Measurements from ENCODE around the gene CTNNA1. TPM values are rescaled to one million over a fixed set of nuclear protein-coding genes. Genes with fewer than 3 reads are reported as not detected.

CTNNA1 gene
- total RNA-seq, 6 experiments from 2014 or later: 101 to 192 (median 123) TPM

GRCh38 chr5:138966236-138966985 is 213.2 kb downstream of the CTNNA1 start:
- intact Hi-C loops (cut with DNase I): no loop called here
- DNase-seq (no peak), ATAC-seq (no peak)
- no peaks in the 10 kb centered on the region for H3K27me3 ChIP-seq
- TF ChIP-seq CTCF (IDR thresholded peaks at IDR 0.05) (no peak), POLR2A (IDR thresholded peaks at IDR 0.05) (no peak)
- no peak overlapping the region for H3K4me3 ChIP-seq
- H3K9me3 ChIP-seq: no peaks in the 10 kb centered on the region
- WGBS (ENCODE audit: insufficient coverage, low coverage, low lambda C conversion rate, missing lambda C conversion rate): 93% methylated on average over 7 of the region's 10 CpGs
- H3K27ac ChIP-seq: no peak overlapping the region
- H3K36me3 ChIP-seq: no peaks in the 10 kb centered on the region
- no peaks in the 10 kb centered on the region for H3K4me1 ChIP-seq

GRCh38 chr5:138967791-138968448 is 214.7 kb downstream of the CTNNA1 start:
- DNase-seq: no peak

GRCh38 chr5:138968601-138969000 is 215.4 kb downstream of the CTNNA1 start:
- Histone ChIP-seq H3K4me1 (no peaks in the 10 kb centered on the region), H3K27ac (no peak overlapping the region), H3K27me3 (no peaks in the 10 kb centered on the region), H3K9me3 (no peaks in the 10 kb centered on the region), H3K4me3 (no peak overlapping the region), H3K36me3 (no peaks in the 10 kb centered on the region)
- 60% methylated on average over 1 of the region's 4 CpGs for WGBS (ENCODE audit: insufficient coverage, low coverage, low lambda C conversion rate, missing lambda C conversion rate)
- ATAC-seq (no peak), DNase-seq (no peak)
- intact Hi-C loops (cut with DNase I): no loop called here
- no peak for TF ChIP-seq CTCF (IDR thresholded peaks at IDR 0.05)
- no peak for TF ChIP-seq POLR2A (IDR thresholded peaks at IDR 0.05)

More at GRCh38 chr5:138967791-138968448, 214.7 kb downstream of the CTNNA1 start:
- H3K27me3 ChIP-seq: no peaks in the 10 kb centered on the region
- no peak for ATAC-seq
- H3K36me3 ChIP-seq: no peaks in the 10 kb centered on the region
- no peaks in the 10 kb centered on the region for H3K9me3 ChIP-seq
- no peaks in the 10 kb centered on the region for H3K4me1 ChIP-seq
- intact Hi-C loops (cut with DNase I): no loop called here
- WGBS (ENCODE audit: insufficient coverage, low coverage, low lambda C conversion rate, missing lambda C conversion rate): 88% methylated on average over 7 of the region's 10 CpGs
- no peak overlapping the region for H3K27ac ChIP-seq
- no peak overlapping the region for H3K4me3 ChIP-seq
- TF ChIP-seq CTCF (IDR thresholded peaks at IDR 0.05) (no peak), POLR2A (IDR thresholded peaks at IDR 0.05) (no peak)

- intact Hi-C loops (cut with DNase I): no loop called here
- TF ChIP-seq POLR2A (IDR thresholded peaks at IDR 0.05) (no peak), CTCF (IDR thresholded peaks at IDR 0.05) (no peak)
- Histone ChIP-seq H3K36me3 (no peaks in the 10 kb centered on the region), H3K9me3 (no peaks in the 10 kb centered on the region), H3K4me1 (no peaks in the 10 kb centered on the region), H3K27me3 (no peaks in the 10 kb centered on the region), H3K27ac (no peak overlapping the region), H3K4me3 (no peak overlapping the region)
- DNase-seq: no peak
- no peak for ATAC-seq
- 82% methylated on average over 5 of the region's 5 CpGs for WGBS (ENCODE audit: insufficient coverage, low coverage, low lambda C conversion rate, missing lambda C conversion rate)
Measured at GRCh38 chr5:138969323-138970002, 216.2 kb downstream of the CTNNA1 start.

Data from right lobe of liver (tissue), 6 donors.